Activated T-cell treated with anti-CD3 and anti-CD28 coated beads, Interleukin-2, amount 50 U/mL, for 48 hours (primary cell): ENCODE measurements around the gene PCCA.

ENCODE experiments used
- DNase-seq, 2 experiments: peaks; one replicate each; pipeline ENCODE4 v3.0.0-alpha.2; 2020

The PCCA gene

DNA sequence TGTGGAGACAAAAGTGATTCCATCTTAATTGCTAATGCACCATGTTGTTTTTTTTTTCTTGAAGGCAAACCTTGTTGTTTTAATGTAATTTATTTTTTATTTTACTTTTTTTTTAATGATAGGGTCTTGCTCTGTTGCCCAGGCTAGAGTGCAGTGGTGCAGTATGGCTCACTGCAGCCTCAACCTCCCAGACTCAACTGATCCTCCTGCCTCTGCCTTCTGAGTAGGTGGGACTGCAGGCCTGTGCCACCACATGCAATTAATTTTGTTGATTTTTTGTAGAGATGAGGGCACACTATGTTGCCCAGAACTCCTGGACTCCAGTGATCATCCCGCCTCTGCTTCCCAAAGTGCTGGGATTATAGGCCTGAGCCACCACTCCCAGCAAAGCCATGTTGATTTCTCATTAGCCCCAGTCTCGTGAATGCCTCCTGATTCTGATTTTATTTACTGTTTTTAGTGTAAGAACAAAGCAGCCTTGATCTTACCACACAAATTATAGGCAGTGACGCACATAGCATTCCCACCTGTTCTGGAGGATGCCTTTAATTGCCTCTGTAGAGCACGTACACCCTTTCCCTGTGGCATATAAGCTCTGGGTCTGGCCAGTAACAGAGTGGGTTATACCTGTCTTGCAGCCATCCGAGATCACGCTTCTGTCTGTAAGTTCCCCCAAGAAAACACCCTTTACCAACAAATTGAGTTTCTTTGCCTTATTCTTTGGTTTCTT lies 349.3 kb downstream of the PCCA start:
- no peak for DNase-seq

DNA sequence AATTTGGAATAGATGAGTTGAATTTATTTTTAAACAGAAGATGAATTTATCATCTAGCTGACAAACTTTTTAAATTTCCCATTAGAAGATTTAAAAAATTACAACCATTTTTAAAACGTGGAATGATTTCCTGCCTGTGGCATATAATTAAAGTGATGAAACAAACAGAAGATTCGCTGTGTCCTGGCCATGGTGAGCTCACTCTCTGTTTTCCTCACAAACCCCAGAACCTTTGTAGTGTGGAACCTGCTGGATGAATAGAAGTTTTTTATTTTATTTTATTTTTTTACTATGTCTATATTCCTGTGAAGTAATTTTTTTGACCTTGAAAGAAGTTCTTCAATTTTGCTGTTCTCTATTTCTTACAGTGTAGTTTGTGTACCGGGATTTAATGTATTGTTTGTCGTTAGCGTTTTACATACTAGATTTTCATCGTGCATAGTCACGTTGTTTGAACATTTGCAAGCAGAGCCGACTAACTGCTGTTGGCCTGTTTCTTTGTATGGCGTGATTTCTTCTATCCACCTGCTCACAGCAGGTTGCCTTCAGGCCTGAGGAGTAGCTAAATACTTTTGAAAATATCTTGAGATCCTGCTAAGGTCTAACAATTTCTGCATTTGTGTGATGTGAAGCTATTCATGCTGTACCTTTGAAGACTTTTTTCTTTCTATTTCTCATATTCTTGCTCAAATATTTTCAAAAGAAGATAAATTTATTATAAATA lies 350.5 kb downstream of the PCCA start:
- DNase-seq, result no peak

DNA sequence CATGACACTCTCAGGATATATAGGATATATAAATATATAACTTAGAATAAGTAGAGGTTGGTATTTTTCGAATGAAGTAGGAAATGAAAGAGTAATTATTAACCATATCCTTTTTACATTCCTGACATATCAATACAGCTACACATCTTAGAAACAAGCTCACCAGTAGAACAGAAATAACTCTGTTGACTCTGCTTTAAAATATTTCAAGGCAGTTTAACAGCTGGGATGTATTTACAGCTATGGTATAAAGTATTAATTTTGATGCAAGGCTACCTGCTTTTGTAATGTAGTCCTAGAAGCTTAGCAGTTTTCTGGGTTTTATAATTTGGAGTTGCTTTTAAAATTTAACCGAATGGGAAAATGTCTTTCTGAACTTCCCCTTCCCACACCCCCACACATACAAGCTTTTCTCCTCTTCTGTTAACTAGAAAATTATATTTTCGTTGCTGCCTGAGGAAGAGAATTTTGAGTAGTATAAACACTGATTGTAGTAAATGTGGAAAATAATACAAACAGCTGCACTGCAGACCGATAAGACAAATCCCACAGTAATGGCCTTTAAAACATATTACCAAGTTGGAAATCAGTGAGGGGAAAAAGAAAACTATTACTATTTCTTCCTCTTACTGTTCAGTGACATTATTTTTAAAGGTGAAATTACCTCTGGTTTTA lies 352.0 kb downstream of the PCCA start:
- no peak for DNase-seq

DNA sequence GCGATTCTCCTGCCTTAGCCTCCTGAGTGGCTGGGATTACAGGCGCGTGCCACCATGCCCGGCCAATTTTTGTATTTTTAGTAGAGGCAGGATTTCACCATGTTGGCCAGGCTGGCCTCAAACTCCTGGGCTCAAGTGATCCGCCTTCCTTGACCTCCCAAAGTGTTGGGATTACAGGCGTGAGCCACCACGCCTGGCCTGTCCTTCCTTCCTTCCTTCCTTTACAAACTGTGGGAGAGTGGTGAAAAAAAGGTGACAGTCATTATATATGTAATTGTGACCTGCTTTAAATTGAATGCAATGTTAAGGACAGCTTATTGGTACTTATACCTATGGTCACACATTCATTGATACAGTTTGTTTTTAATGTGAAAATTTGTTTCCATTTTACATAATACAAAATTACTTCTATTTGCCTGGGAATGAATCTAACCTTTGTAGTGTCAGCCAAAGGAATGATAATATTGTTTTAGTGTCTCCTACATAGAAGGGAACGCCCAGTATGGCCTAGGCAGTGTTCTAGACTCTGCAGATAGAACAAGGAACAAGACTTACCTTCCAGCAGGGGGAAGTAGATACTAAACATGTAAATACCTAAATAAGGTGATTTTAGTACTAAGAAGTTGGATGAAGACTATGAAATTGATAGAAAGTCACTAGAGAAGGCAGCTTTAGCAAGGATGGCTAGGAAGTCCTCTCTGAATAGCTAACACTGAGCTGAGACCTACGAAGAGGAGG lies 353.4 kb downstream of the PCCA start:
- DNase-seq, result no peak

DNA sequence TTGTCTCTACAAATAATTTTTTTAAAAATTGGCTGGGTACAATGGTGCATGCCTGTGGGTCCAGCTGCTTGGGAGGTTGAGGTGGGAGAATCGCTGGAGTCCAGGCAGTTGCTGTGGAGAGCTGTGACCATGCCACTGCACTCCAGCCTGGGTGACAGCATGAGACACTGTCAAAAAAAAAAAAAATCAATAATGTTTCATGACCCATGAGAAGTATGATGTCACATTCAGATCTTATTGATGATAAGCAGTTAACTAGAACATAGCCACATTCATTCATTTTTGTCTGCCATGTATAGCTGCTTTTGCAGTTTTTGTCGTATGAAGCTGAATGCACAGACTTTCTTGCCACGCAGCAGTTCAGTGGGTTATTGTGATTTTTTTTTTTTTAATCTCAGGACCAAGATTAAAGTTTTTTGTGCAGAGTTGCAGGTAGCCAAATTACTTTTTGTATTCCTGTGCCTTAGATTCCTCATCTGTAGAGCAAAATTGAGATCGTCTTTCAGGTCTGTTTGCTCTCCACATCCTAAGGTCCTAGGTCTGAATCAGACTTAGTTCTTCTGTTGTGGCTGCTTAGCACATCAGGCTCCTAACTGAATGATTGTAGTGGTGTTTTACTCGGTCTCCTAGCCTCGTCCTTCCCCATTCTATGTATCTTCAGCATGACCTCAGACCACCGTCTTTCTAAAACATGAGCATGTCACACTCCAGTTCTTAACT lies 354.5 kb downstream of the PCCA start:
- DNase-seq, result no peak

DNA sequence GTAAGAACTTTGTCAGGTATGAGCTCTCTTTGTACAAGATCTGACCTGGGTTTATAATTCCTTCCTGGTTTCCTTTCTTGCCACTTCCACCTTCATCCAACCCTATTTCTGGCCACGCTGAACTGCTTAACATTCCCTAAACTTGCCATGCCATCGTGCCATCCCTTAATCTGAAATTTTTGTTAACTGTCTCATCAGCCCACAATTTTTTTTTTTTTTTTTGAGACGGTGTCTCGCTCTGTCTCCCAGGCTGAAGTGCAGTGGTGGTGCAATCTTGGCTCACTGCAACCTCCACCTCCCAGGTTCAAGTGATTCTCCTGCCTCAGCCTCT lies 355.1 kb downstream of the PCCA start:
- no peak for DNase-seq

DNA sequence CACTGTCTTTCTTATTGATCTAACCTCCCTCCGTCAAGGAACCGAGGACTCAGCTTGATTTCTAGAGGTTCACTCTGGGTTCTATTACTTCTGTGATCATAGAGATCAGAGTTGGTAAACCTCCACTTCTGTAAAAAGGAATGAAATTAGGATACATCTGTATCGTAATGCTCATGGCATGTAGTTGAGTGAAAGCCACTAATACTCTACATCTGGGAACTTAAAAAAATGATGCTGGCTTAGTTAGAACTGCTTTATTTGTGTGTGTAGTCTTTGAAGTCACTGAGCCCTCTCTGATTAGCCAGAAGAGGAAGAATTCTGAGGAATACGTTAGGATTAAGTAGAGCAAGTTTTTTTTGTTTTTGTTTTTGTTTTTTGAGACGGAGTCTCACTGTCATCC lies 358.9 kb downstream of the PCCA start:
- no peak for DNase-seq

DNA sequence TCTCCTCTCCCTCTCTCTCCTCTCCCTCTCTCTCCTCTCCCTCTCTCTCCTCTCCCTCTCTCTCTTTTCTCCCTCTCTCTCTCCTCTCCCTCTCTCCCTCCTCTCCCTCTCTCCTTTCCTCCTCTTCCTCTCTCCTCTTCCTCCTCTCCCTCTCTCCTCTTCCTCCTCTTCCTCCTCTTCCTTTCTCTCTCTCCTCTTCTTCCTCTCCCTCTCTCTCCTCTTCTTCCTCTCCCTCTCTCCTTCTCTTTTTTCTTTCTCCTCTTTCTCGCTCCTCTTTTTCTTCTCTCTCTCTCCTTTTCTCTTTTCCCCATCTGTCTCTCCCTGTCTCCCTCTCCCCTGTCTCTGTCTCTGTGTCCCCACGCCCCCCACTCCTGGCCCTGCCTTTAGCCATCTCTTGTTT lies 363.0 kb downstream of the PCCA start:
- no peak for DNase-seq

DNA sequence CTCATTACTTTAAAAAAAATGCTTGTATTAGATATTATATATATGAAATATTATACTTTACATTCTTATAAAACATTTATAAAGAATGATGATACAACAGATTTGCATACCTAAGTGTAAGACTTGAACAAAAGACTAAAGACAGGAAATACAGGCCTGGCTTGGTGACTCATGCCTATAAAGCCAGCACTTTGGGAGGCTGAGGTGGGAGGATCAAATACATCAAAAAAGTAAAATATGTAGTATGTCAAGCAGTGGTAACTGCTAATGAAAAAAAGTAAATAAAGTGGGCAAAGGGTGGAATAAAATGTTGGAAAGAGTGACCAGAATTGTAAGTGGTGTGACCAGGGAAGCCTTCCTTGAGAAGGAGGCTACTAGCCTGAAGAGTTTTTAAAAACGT lies 366.0 kb downstream of the PCCA start:
- DNase-seq, result no peak

DNA sequence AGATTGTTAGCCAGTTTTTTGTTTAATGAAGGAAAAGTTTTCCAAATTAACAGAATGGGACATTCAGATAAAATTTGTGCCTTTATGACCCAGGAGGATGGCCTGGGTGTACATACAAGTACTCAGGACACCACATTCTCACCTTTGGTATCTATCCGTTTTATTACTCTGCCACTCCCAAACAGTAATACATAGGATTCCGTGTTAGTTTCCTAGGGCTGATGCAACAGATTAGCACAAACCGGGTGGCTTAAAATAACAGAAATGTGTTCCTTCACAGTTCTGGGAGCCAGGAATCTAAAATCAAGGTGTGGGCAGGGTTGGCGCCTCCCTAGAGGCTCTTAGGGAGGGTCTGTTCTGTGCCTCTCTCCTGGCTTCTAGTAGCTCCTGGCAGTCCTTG lies 369.8 kb downstream of the PCCA start:
- DNase-seq, result no peak

DNA sequence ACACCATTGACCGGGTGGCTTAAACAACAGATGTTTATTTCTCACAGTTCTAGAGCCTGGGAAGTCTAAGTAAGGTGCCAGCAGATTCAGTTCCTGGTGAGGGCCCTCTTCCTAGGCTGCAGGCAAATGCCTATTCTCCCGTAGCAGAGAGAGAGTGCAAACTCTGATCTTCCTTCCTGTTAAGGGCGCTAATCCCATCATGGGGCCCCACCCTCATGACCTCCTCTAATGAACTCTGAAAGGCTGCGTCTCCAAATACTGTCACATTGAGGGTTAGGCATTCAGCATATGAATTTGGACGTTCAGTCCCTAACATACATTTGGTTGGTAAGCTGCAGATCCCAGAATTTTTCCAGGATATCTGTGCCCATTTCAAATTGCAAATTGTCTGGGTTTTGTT lies 370.9 kb downstream of the PCCA start:
- DNase-seq, result no peak

DNA sequence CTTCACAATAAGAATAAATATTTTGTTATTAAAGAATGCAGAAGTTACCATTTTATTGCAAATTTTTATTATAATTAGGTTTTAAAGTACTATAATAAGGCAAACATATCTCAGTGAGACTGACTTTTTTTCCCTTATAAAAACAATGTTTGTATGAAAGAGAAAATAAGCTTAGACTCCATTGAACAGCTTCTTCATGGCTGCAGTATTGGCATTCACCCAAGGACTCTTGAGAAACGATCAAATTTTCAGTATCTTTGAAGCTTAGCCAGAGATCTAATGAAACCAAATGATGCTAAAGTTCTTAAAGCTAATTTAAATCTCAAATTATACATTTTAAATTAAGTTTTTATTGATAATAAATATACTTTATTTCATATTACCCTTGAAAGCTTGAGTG lies 371.4 kb downstream of the PCCA start:
- no peak for DNase-seq

DNA sequence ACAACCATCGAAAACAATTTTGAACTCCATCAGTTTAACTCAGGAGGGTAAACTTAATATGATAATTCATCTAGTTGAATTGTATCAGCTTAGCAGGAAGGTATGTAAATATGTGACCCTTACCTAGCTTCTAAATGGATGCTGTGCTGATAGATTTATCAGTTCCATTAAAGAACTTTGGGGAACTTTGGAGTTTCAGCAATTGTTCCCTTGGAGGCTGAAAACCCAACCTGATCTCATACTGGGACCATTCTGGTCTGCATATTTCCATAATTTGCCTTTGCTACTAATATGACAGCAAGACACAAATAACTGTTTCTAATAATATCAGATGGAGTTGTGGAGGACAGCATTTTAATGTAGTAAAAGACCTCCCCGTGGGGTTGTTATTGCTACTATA lies 371.9 kb downstream of the PCCA start:
- DNase-seq, result no peak

DNA sequence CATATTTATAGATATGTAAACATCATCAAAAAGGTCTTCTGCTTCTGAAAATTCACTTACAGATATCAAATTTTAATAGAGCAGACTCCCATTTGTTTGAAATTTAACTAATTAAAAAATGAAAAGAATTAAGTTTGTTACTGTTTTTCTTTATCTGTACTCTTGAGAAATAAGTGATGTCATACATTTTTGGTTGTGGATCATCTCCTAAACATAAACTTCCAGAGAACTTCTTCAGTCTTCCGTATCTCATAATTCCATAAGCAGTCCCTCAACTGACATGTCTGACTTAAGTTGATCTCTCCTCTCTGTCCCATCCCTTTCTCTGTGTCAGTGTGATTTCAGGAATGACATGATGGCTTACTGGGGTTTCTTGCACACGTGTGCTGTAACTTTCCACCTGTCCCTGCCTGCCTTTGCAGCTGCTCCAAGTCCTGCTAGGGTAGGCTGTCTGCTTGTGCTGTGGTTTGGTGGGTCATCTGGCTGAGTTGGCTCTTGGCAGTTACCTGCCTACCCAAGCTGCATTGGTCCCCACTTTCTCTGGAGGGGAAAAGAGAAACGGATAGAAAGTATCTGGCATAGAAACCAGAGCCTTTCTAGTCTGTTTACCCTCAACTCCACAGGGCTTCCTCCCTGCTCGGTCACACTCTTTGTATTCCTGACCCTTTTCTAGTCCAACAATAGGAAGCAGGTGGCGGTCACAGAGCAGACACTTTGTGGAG lies 372.6 kb downstream of the PCCA start:
- DNase-seq, result no peak

DNA sequence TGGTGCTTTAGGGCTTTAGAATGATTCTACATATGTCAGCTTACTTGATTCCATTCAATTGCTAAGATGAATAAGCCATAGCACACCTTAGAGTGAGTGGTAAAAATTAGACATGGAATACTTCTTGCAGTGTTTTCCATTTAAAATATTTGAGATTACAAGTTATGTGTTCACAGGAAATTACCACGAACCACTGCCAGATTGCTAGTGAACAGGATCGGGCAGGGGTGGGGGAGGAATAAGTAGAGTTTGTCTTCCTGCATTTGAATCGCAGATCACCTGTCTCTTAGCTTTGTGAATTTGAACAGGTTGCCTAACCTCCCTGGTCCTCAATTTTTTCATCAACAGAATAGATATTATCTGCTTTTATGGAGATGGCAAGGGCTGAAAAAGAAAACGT lies 375.1 kb downstream of the PCCA start:
- DNase-seq, result no peak

DNA sequence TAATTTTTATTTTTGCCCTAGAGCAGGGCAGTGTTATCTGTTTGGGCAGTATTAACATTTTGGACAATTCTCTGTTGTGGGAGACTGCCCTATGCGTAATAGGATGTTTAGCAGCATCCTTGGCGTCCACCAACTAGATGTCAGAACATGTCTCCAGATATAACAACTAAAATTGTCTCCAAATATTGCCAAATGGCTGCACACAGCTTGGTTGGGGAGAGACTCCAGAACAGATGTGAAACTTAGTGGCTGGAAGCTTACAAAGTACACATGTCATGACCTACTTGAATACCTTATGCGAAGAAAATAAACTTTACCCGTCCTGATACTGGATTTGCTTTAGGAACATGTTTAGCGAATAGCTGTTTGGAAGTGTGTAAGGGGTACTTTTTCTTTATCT lies 376.7 kb downstream of the PCCA start:
- DNase-seq, result no peak

DNA sequence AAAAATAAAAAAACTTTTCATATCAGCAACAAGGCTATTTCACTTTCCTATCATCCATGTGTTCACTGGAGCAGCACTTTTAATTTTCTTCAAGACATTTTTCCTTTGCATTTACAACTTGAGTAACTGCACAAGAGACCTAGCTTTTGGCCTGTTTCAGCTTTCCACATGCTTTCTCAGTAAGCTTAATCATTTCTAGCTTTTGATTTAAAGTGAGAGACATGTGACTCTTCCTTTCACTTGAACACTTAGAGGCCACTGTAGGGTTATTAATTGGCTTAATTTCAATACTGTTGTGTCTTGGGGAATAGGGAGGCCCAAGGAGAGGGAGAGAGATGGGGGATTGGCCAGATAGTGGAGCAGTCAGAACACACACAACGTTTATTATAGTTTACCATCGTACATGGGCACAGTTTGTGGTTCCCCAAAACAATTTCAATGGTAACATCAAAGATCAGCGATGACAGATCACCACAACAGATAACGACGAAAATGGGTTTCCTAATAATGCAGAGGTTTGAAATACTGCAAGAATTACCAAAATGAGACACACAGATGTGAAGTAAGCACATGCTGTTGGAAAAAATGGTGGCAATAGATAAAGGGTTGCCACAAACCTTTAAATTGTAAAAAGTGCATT lies 382.1 kb downstream of the PCCA start:
- no peak for DNase-seq

DNA sequence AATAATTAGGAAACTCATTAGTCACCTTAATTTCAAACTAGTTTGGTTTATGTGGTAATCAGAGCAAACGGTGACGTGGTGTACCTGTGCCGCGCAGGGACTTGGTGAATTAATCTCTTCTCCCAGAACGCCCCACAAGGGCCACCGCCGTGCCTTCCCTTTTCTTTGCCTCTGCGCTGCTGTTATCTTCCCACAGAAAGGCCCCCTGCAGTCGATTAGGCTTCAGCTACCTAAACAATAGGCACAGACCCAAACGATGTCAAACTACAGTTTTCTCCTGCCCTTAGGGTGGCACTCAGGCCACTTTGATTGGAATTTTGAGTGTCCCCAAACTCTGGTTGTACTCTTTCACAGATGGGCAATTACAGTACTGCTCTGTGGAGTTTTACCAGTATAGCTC lies 384.2 kb downstream of the PCCA start:
- no peak for DNase-seq

DNA sequence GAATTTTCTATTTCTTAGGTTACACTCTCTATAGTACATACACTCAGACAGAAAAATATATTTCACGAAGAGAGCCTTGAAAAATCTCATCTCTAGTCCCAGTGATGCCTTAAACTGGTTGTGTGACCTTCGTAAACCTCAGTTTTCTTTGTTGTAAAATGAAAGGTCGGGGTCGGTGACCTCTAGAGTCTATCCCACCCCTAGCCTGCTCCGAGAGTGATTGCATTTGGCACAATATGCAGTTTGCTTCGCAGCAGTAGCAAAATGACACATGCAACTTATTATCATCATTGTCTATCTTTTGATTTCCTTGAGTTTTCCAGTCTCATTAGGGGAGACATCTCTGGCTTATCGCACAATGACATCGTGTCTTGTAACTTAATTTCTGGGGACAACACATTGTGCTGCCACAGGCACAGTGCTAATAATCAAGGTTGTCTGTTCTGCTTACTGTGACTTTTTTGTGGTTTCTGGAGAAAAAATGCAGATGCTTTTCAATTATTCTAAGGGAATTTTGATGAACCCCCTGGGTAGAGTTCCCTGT lies 384.7 kb downstream of the PCCA start:
- DNase-seq, result no peak

DNA sequence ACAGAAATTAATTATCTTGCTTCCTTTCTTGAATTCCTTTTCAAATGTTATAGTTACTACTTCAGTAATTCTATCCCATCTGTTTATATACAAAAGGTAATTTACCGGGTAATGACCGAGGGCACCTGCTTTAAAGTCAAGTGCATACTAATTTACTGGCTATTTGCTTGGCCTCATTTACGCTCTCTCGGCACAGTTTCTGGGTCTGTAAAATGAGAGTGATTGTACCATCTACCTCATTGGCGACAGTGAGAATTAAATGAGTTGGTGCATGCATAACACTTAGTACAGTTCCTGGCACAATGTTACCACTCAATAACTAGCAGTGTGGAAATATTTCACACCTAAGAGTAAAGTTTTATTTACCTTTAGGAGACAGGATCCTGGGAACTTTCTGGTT lies 388.1 kb downstream of the PCCA start:
- DNase-seq, result no peak

DNA sequence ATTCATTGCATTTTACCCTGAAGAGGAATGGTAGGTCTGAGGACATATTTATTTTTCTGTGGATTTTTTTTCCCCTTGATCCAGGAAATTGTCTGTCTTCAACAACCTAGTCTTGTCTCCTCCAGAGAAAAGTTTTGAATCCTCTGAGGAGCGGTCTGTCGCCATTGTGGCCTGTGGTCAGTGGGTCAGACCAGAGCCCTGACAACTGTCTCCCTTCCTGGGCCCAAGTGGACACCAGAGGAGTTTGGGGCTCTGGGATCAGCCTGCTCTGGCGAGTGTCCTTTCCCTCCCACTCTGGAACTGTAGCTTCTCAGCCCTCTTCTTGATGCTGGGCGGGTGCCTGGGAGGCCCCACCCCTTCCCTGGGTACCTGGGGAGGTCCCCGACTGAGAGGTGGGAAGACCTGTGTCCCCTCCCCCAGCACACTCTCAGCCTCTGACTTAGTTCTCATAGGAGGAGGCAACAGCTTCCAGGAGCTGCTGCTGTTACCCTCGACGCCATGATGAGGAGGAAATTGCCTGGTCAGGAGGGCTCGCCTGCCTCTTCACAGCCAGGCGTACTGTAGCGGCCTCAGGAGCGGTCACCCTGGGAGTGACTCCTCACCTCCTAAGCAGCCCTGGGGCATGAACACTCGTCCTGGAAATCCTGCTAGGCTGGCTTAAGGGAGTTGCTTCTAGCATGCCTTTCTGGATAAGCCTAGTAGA lies 389.4 kb downstream of the PCCA start:
- DNase-seq, result no peak
